B cell (primary cell): ENCODE results near the gene SOWAHC.

Experiments
- CTCF ChIP-seq: fragments of 200-600 bp; IDR thresholded peaks from one replicate; pipeline ENCODE4 v1.8.0; 2022; ENCODE audit warnings: antibody characterized with exemption, mild to moderate bottlenecking
- EZH2 ChIP-seq: IDR thresholded peaks from 2 replicates; pipeline ENCODE4 v1.6.1; 2012; ENCODE audit warnings: borderline replicate concordance, low read depth, mild to moderate bottlenecking, moderate library complexity, low read length; ENCODE audit not compliant: insufficient read depth, poor library complexity, severe bottlenecking

DNA sequence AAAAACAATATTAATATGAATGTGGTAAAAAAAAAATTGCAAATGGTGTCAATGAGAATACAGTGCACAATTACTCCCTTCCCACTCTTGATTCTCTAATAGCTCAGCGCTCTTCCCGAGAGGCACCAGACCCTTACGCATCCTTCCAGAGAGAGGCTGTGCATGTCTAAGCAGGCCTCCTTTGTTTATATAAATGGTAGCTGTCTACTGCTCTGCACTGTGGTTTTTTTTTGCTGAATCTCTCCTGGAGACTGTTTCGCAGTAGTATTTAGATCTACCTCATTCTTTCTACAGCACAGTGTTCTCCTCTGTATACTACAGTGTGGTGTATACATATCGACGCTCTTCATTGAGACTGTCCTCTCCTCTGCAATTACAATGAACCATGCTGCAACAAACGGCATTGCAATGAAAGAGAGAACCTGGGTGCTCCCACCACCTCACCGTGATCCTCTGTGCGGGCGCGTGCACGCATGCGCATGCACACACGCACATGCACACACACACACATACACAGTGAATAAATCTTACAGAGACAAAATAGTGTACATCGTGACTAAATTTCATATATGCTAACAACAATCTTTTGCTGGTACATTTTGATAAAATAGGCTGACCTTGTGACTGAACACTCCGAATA lies 19.8 kb upstream of the SOWAHC start:
- no peak for TF ChIP-seq CTCF
- TF ChIP-seq EZH2: no peak
